Endothelial cell of umbilical vein (primary cell): ENCODE results near the gene ABCA1. TPM values are rescaled to one million over a fixed set of nuclear protein-coding genes. Genes with fewer than 3 reads are reported as not detected.

ENCODE experiments used
- BruUV-seq: library from RNA; stranded (reverse); fragments of 400-500 nt; replicated peaks from 2 replicates; lab custom pipeline; 2021; lab: Mats Ljungman, UMichigan
- CTCF ChIA-PET: fragments of 300-600, 350-600 bp; sonication (Branson Sonifier 250); formaldehyde crosslinking; loops from one replicate; lab custom pipeline; 2021; ENCODE audit warnings: antibody characterized with exemption, inconsistent platforms; lab: Charles Lee
- POLR2A ChIA-PET: fragments of 300-600, 350-600 bp; sonication (Branson Sonifier 250); formaldehyde crosslinking; loops from one replicate; lab custom pipeline; 2021; ENCODE audit warnings: antibody characterized with exemption, inconsistent platforms; lab: Charles Lee
- DNase-seq: peaks from one replicate; pipeline ENCODE4 v3.0.0-alpha.2; 2011; ENCODE audit warnings: low read depth, low spot score
- FAIRE-seq: peaks from 2 replicates; lab custom pipeline; 2011; peaks lifted over from hg19 to GRCh38; lab: Jason Lieb, UNC
- H2AFZ ChIP-seq: 2 replicates; pipeline ENCODE4 v1.6.0; 2012; ENCODE audit warnings: low read depth, low read length, control low read depth, inconsistent platforms
- H3K27ac ChIP-seq: 2 replicates; pipeline ENCODE4 v1.5.1; 2011; ENCODE audit warnings: low read depth, mild to moderate bottlenecking, control low read depth, low read length, moderate library complexity; ENCODE audit not compliant: insufficient read depth
- H3K27me3 ChIP-seq, 2 experiments: 2 replicates each; pipeline versions ENCODE4 v1.6.0 to v1.6.1; 2011; ENCODE audit warnings: low read length in 2 of 2, mixed read lengths in 1 of 2; ENCODE audit not compliant: control insufficient read depth in 2 of 2, insufficient read depth in 2 of 2
- H3K36me3 ChIP-seq, 2 experiments: 2 replicates in 1 of 2; 3 replicates in 1 of 2; pipeline ENCODE4 v1.5.1; 2011; ENCODE audit warnings: low read length in 2 of 2, mild to moderate bottlenecking in 1 of 2, moderate library complexity in 1 of 2; ENCODE audit not compliant: control insufficient read depth in 2 of 2, insufficient read depth in 2 of 2; ENCODE audit errors: extremely low read depth in 1 of 2
- H3K4me1 ChIP-seq: 3 replicates; pipeline ENCODE4 v1.5.1; 2011; ENCODE audit warnings: mild to moderate bottlenecking, low read length; ENCODE audit not compliant: control insufficient read depth, insufficient read depth; ENCODE audit errors: extremely low read depth
- H3K4me2 ChIP-seq: 2 replicates; pipeline ENCODE4 v1.6.1; 2011; ENCODE audit warnings: low read length, control low read depth, mixed read lengths; ENCODE audit not compliant: insufficient read depth
- H3K4me3 ChIP-seq, 3 experiments: fragments of 200-600 bp in 1 of 3; sonication (generic), shearing (Covaris generic) in 1 of 3; replicated peaks in 1 of 3; 2 replicates each; pipeline ENCODE4 v1.5.1; 2011 to 2016; ENCODE audit warnings: control low read depth in 3 of 3, low read length in 3 of 3, mild to moderate bottlenecking in 2 of 3, inconsistent platforms in 1 of 3, low read depth in 1 of 3, moderate library complexity in 1 of 3; ENCODE audit not compliant: insufficient read depth in 1 of 3
- H3K79me2 ChIP-seq: 2 replicates; pipeline ENCODE4 v1.6.0; 2012; ENCODE audit warnings: low read length, inconsistent platforms; ENCODE audit not compliant: control insufficient read depth, insufficient read depth
- H3K9ac ChIP-seq: replicated peaks from 2 replicates; pipeline ENCODE3; 2011; ENCODE audit warnings: low read length, control low read depth; ENCODE audit not compliant: insufficient read depth; ENCODE audit errors: extremely low read depth
- H3K9me1 ChIP-seq: replicated peaks from 3 replicates; pipeline ENCODE4 v1.6.0; 2011; ENCODE audit warnings: mild to moderate bottlenecking, low read length; ENCODE audit not compliant: control insufficient read depth, insufficient read depth; ENCODE audit errors: extremely low read depth
- H3K9me3 ChIP-seq: replicated peaks from 2 replicates; pipeline ENCODE4 v1.5.1; 2012; ENCODE audit warnings: low read length, inconsistent platforms; ENCODE audit not compliant: control insufficient read depth, insufficient read depth
- H4K20me1 ChIP-seq: replicated peaks from 2 replicates; pipeline ENCODE3; 2011; ENCODE audit warnings: mild to moderate bottlenecking, low read length; ENCODE audit not compliant: control insufficient read depth, insufficient read depth; ENCODE audit errors: extremely low read depth
- CTCF ChIP-seq, 2 donors: IDR thresholded peaks; 1 replicate in 1 of 2; 2 replicates in 1 of 2; pipeline ENCODE4 v1.5.1; 2011; ENCODE audit warnings: low read length in 2 of 2, mild to moderate bottlenecking in 2 of 2, moderate library complexity in 2 of 2, control low read depth in 1 of 2, inconsistent platforms in 1 of 2, low read depth in 1 of 2; ENCODE audit not compliant: insufficient read depth in 1 of 2; ENCODE audit errors: extremely low read depth in 1 of 2
- EZH2 ChIP-seq: IDR thresholded peaks from 2 replicates; pipeline ENCODE4 v1.6.1; 2012; ENCODE audit warnings: borderline replicate concordance, low read depth, mild to moderate bottlenecking, moderate library complexity, low read length, inconsistent platforms; ENCODE audit not compliant: severe bottlenecking
- FOS ChIP-seq: IDR thresholded peaks from 2 replicates; pipeline ENCODE4 v1.6.1; 2011; ENCODE audit warnings: mild to moderate bottlenecking, low read length, moderate library complexity, borderline replicate concordance; ENCODE audit not compliant: insufficient read depth
- GATA2 ChIP-seq: IDR thresholded peaks from 2 replicates; pipeline ENCODE4 v1.7.0; 2011; ENCODE audit warnings: low read depth, mild to moderate bottlenecking, moderate library complexity, mixed read lengths, low read length; ENCODE audit not compliant: insufficient read length, insufficient read depth
- JUN ChIP-seq: IDR thresholded peaks from 2 replicates; pipeline ENCODE4 v1.6.1; 2011; ENCODE audit warnings: borderline replicate concordance, low read depth; ENCODE audit not compliant: insufficient read length, insufficient read depth
- MYC ChIP-seq: IDR thresholded peaks from one replicate; pipeline ENCODE4 v1.6.1; 2011; ENCODE audit warnings: mild to moderate bottlenecking, low read depth, low read length
- dilution Hi-C: fragments of 300-500 bp; cut with MboI; formaldehyde crosslinking; loops from one replicate; pipeline ENCODE4 v1.15.0; 2019; ENCODE audit warnings: low sequenced_read_pairs; ENCODE audit not compliant: extremely low pct_ligation_motif_present
- intact Hi-C: fragments of 100-400 bp; cut with micrococcal nuclease; formaldehyde crosslinking; loops from one replicate; pipeline ENCODE4 v1.10.0; 2022
- polyA plus RNA-seq, 4 experiments: library from polyadenylated mRNA; depleted of rRNA in 3 of 4; stranded (reverse) in 3 of 4; unstranded in 1 of 4; fragments of >200 nt; gene quantifications; 2 replicates each; pipeline versions ENCODE4 v1.2.1 to v1.2.3, GENCODE V29; 2011 to 2012; ENCODE audit warnings: missing spikeins in 1 of 4
- total RNA-seq: library from RNA; stranded (reverse); gene quantifications from 2 replicates; pipeline ENCODE4 v1.2.3, GENCODE V29; 2021

The ABCA1 gene
- total and polyA plus RNA-seq, 2 donors (not counting 3 experiments of a cell fraction or from before 2014, with no cell fraction given), result 2.4 to 9.8 TPM

- Histone ChIP-seq H4K20me1 (no peaks in the 10 kb centered on the region), H2AFZ (no peak overlapping the region), H3K4me1 (no peaks in the 10 kb centered on the region), H3K4me2 (no peak overlapping the region), H3K27ac (no peak overlapping the region), H3K9ac (no peak overlapping the region), H3K79me2 (no peaks in the 10 kb centered on the region), H3K36me3 (no peaks in the 10 kb centered on the region), H3K27me3 (no peaks in the 10 kb centered on the region), H3K9me3 (no peaks in the 10 kb centered on the region), H3K9me1 (no peaks in the 10 kb centered on the region), H3K4me3 (no peak overlapping the region)
- BruUV-seq, result no TSS peak
- dilution Hi-C loops, result no loop called here
- TF ChIP-seq MYC (no peak), EZH2 (no peak), CTCF (IDR thresholded peaks at IDR 0.05; ENCODE audit: extremely low read depth in 1 of 2, insufficient read depth in 1 of 2, low read depth in 1 of 2, low read length in 2 of 2) (no peak), FOS (no peak), GATA2 (no peak), JUN (no peak)
- DNase-seq, result no peak
- ChIA-PET POLR2A (interaction anchor here (0.6 kb wide), 1 partner anchor 9 kb away, joined by 5 read pairs; no protein-coding TSS in a partner anchor), CTCF (interaction anchor here (1.2 kb wide), 1 partner anchor 10 kb away, joined by 4 read pairs; no protein-coding TSS in a partner anchor)
- intact Hi-C loops, result no loop called here
- FAIRE-seq, result no peak
Measured at GRCh38 chr9:104820336-104820735, 107.6 kb downstream of the ABCA1 start.
